GM19463 (cell line): Measurements from ENCODE around the gene MAP3K7CL.

Experiments used
- ATAC-seq: cut with Tn5 transposase; IDR thresholded peaks from one replicate; pipeline ENCODE4 v1.9.1; 2021; ENCODE audit warnings: mild to moderate bottlenecking, moderate library complexity; ENCODE audit not compliant: unreplicated experiment

Gene MAP3K7CL, protein sequence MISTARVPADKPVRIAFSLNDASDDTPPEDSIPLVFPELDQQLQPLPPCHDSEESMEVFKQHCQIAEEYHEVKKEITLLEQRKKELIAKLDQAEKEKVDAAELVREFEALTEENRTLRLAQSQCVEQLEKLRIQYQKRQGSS

DNA sequence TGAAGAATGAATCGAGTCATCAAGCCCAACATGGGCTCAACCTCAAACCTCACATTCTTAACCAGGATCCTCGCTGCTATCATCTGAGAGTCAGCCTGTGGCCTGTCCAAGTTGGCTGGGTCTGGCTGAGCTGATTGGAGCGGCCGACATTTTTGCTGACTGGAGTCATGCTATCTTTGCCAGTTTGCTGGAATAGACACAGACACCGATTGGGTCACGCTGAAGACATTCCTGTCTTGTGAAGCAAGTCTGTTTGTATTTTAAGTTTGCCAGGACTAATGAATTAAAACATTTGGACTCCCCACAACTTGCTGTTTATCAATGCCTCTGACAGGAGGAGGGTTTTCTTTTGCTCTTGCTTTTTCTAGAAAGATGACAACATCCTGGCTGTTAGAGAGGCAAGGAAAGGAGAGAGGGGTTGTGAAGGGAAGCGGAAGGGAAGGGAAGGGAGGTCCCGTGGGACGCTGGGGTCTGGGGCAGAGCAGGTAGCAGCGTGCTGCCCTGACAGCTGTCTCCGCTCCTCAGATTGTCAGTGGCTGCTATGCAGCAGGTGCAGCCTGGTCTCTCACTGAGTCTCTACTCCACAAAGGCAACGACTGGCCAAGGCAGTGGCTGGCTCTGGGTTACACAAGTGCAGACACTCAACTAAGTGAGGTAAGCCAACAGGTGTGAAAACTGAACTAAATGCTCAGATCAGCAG, at the start of gene MAP3K7CL:
TSS of gene MAP3K7CL (plus strand) at position 375 of the 700 bp plus-strand sequence. CDS start 2,701 bp downstream, outside the sequence.
- ATAC-seq: no peak

DNA sequence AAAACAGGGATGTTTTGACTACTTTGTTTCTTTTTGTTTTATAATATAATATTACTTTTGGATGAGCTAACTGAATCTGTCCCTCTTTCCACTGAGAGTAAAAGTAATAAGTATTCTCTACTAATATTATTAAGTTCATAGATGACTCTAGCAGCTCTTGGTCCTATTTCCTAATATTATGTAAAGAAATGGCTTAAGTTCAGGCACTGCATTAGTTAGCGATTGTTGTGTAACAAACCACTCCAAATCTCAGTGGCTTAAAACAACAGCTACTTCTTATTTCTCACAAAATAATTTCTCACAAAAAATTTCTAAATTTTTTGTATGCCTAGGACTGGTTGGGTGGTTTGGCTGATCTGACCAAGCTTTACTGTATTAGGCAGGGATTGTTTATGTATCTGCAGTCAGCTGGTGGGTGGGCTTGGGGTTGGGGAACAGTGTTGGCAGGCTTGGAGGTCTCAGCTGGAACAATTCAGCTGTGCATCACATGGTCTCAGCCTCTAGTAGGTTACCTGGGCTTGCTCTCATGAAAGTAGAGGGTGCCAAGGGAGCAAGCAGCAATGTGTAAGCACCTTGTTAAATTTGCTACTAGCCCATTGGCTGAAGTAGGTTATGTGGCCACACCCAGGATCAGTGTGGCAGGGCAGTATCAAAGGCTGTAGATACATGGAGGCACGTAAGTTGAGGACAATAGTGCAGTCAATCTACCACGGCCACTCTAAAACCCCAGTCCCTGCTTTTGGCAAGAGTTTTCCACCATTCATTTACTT, 48.2 kb upstream of the MAP3K7CL start:
- no peak for ATAC-seq

DNA sequence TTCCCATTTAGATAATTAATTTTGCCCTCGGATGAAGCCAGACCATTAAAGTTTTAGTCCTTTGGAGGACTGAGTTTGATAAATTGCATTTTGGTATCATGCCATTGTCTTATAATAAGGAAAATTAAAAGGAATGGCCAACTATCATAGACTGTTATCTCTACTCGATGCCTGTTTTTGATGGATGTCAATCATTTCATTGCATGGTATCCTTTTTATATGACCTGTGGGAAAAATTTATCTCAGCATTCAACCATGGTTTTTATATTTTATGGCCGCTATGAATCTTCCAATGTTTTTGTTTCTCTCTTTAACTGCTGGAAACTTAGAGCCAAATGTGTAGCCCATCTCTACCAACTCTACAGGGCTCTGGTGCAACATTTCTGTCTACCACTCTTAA, 47.1 kb upstream of the MAP3K7CL start:
- ATAC-seq: no peak

DNA sequence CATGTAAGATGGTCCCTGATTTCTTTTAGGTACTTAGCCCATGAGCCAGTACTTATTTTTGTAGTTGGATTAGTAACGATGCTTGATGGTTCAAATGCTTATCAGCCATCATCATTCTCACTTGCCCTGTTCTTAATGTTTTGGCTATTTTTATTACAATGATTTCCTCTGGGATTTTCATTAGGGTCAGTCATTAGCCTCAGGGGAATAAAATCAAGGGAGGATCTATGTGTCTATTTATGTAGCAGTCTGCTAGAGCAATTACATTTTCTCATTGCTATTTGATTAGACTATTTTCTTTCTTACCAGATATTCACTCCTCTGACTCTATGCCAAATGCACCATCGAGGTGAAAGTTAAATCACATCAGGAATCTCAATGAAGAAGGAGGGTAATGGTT, 46.1 kb upstream of the MAP3K7CL start:
- ATAC-seq: no peak

DNA sequence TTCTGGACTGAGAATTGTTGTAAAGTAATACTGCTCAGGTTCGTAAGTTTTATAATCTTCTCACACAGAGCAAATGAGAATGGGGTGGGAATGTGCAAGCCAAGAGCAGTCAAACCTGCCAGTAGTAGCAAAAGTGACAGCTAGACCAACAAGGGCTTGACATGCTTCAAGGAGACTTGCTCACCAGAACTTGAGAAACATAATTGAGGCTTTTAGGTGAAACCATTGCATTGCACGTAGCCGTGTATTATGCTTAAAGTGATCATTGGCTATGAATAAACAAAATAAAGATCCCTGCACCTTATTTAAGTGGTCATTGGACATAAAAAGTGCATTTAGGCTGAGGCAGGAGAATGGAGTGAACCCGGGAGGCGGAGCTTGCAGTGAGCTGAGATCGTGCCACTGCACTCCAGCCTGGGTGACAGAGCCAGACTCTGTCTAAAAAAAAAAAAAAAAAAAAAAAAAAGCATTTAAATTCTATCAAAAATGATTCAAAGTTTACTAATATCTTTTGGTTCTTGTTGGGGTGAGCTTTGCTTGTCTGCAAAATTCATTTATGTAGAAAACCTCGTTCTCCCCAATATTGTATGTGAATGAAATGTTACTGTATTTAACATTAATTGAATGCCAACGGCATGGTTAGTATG, 45.2 kb upstream of the MAP3K7CL start:
- ATAC-seq: no peak

DNA sequence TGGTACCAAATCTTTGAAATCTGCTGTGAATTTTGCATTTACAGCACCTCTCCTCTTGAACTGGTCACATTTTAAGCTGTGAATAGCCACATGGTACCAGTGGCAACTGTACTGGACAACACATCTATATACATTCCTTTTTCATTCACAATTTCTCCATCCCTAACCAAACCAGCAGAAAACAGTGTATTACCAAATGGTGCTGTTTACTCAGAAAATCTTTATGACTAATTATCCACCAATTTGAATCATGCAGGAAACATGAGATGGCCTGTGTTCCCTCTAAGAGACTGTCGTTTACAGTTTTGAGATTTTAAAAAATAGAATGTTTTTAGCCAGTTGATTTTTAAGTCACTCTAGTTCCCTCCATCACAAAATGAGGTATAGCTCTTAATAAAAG, 39.4 kb upstream of the MAP3K7CL start:
- no peak for ATAC-seq

DNA sequence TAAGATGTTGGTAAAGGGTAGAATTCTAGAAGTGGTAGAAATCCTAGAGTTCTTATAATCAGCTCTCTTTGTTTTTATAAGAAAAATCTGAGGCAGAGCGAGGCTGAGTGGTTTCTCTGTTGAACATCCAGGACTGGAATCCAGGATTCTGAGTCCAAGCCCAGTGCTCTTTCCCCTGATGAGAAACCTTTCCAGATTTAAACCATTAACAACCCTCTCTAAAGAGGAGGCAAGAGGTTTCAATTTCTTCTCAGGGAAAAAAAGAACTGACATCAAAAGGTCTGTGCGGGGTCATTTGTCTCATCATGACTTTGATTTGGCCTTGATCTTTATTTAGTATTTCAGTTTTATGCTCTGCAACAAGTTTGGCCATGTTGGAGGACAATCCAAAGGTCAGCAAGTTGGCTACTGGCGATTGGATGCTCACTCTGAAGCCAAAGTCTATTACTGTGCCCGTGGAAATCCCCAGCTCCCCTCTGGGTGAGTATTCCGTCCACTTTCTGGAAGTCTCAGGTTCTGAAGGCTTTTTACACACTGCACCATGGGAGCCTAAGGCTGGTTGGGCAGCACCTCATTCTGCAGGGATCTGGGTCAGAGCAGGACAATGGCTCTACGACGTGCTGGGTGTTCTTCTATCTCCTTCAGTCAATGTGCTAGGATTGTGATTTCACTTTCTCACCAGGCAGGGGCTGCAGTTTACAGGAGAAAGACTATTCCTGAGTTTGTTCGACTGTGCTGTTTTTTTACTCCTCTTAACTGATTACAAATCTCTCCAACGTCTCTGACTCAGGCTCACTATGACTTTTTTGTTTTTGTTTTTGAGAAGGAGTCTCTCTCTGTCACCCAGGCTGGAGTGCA, 38.1 kb upstream of the MAP3K7CL start:
- ATAC-seq: no peak

DNA sequence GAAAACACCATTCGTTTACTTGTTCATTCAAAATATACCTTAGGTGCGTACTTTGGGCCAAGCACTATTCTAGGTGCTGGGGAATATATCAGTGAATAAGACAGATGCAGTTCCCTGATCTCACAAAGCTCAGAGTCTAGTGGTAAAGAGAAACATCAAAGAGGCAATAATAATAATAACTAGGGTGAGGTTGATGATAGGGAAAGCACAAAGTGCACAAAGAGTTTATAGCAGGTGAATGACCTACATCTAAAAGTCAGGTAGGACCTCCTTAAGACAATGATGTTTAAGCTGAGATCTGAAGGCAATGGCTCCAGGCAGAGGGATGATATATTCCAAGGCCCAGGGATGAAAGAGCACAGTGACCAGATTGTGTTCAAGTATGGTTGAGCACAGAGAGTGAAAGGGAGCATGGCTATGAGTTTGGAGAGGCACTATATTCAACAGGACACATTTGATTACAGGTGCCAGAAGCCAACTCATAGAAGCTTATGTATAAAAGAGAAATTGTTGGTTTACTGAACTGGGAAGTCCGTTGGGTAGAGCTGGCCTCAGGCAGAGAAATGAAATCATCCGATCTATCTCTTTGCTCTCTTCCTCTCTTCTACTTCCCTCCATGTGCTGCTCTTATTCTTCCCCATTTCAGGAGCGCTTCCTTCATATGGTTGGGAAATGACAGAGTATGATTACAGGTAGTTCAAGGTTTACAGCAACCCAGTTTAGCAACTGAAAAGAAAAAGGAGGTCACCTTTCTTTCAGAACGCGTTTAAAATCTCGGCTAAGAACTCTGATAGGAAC, 34.0 kb upstream of the MAP3K7CL start:
- no peak for ATAC-seq

DNA sequence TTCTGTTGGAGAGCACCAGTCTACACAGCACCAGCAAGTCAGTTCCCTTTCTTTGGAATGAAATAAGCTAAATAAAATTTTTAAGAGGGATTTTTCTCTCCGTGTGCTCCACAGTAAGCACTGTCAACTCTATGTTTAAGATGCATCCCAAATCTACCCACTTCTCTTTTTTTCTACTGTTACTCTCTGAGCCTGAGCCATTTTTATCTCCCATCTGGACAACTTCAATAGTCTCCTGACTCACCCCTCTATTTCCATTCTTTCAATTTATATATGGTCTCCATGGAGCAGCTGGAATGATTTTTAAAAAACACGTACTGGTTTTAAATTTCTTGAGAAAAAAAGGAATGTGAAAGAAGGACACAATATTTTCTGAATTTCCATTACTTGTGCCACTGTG, 32.3 kb upstream of the MAP3K7CL start:
- ATAC-seq: no peak

DNA sequence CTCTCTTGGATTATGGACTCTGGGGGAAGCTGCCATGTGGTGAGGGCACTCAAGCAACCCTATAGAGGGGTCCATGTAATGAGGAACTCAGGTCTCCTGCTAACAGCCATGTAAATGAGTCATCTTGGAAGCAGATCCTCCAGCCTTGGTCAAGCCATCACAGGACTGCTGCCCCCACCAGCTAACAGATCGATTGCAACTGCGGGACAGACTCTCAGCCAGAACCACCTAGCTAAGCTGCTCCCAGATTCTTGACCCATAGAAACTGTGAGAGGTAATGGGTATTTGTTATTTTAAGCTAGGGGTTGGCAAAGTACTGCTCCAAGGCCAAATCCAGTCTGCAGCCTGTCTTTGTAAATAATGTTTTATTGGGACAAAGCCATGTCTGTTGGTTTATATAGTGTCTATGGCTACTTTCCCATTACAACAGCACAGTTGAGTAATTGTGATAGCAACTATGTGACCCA, 27.6 kb upstream of the MAP3K7CL start:
- no peak for ATAC-seq

DNA sequence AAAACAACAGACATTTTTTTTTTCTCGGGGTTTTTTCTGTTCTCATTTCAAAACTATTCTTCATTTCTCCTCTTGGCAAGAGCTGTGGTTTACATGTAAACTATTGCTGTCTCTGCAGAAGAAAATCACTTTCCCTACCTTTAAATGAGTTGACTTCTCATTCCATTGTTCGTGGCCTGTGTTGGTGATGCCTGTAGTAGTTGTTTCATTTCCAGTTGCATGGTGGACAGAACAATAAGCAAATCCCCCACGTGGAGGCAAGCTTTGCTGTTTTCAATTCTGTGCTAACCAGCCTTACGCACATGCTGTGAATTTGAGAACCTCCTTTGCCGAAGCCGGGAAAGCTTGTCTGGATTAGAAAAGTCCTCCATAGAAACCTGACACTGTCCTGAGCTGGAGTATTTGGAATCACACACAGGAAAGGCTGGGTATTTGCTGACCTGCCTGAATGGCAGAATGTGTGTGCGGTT, 26.2 kb upstream of the MAP3K7CL start:
- ATAC-seq: no peak

DNA sequence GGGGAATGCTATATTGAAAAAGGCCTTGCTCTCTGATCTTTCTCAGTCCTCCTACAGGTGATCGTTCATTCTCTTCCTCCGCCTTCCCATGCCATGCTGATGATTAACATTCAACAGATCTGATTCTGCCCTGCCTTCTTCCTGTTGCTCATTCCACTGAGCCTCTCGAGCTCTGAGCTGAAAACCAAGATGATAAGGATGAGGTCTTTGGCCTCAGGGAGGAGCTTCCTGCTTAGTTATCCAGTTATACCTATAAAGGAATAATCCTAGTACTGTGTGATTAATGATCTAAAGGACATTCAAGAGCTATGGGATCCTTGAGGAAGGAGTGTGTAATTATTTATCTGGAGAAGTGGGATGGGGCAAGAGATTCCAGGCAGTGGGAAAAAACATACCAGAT, 25.2 kb upstream of the MAP3K7CL start:
- ATAC-seq: no peak

DNA sequence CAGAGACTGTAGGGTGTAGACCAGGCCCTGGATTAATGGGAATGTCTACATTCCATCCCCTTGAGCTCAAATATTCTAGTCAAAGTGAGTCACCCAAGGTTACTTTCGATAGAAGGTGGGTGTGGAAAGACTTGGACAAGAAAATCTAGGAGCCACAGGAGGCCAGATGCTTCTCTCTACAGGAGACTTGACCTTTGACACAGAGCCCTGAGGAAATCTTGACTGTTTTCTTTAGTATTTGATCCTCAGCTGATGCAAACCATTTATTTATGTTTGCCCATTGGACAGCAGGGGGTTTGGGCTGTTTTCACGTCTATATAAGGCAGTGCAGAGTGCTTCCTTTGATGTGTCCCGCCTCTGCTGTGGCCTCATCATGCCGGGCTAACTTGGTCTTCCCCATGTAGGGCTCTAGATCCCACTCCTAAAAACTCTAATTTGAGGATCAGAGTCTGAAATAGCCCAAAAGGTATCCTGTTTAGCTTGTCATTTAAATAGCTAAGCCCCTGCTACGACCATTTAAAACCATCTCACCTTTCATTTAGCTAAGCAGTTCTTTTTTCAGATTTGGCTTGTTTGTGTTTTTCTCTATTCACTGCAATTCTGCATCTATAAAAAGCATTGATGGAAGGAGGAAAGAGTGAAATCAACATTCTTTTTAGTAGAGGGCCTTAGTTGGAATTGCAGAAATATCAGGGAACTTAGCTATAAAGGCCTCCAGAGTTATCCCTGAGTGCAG, 15.5 kb upstream of the MAP3K7CL start:
- ATAC-seq: no peak

DNA sequence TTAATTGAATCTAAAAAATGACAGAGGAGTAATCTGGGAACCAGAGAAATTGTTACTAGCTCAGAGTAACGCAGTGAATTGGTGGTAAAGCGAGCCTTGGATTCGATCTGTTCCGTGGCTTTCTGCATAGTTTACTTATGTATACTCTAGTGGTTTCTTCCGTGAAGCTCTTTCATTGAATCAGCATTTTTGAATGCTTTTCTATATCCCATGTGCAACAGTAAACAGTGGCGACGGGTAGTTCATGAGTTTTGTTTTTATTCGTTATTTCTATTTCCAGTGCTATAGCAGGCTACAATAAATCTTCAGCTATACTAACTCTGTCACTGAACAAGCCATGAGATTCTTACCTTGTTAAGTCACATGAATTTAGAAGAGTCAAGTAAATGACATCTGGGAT, 14.5 kb upstream of the MAP3K7CL start:
- ATAC-seq: no peak

DNA sequence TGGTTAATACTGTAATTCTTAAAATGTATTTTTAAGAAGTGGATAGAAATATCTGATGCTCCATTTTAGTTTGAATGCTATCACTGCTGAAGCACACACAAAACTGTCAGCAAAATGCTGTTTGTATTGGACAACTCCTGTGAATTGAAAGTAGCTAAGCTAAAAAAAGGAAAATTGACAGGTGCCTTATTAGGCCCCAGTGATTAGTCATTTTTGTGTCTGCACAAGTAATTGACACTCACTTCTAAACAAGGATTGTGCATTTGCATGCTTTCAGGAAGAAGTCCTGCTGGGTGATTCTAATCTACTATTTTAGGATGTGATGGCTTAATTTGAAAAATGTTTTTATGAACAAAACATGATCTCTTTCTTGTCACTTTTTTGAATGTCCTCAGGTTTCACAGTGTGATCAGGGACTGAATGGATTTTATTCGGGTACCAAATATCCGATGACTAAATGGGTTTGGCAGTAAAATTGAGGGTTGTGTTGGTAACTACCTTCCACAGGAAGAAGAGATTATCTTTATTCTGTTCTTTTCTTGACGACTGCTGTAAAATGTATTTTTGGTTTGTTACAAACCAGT, 13.0 kb upstream of the MAP3K7CL start:
- peak; percentile 52 for ATAC-seq

DNA sequence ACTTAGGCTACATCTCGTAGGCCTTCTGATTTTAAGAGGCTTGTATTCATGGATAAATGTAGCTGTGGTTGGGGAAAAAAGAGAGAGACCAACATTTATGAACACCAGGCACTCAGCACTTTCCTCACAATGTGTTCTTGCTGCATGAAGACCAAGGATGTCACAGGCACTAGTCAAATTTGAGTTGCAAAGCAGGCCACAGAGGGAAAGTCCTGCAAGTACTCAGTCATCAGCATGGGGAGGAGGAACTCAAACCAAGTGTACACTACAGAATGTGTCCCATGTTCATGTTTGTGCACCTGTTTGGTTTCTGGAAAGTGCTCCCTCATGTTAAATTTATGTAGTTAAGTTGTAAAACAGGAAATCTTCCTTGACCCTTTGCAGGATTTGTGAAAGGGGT, 8.7 kb upstream of the MAP3K7CL start:
- ATAC-seq: peak; percentile 75

DNA sequence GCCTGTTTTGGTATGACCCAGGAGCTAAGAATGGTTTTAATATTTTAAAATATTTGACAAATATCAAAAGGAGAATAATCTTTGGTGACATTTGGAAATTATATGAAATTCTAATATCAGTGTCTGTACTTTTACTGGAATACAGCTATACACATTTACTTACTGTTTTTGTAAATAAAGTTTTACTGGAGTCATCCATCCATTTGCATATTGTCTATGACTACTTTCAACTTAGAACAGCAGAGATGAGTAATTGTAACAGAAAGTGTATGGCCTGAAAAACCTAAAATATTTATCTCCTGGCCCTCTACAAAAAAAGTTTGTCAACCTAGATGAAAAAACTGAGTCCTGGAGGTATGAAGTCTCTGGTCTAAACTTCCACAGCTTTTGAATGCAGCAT, 5.8 kb upstream of the MAP3K7CL start:
- ATAC-seq: no peak

DNA sequence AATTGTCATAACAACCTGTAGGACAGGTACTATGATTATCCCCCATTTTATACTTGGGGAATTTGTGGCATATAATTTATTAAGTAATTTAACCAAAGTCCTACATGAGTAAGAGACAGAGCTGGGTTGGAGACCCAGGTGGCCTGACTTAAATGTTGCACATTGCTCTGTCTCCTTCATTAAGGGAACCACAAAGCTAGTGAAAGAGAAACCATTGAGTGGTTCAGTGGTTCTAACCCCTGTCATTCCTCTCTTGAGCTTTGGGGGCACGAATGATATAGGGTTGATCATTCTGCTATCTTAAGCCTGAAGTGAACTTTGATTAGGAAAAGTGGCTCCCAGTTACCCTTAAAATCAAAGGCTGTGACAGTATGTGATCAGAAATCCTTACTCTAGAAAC, 5.3 kb upstream of the MAP3K7CL start:
- peak; percentile 72 for ATAC-seq

DNA sequence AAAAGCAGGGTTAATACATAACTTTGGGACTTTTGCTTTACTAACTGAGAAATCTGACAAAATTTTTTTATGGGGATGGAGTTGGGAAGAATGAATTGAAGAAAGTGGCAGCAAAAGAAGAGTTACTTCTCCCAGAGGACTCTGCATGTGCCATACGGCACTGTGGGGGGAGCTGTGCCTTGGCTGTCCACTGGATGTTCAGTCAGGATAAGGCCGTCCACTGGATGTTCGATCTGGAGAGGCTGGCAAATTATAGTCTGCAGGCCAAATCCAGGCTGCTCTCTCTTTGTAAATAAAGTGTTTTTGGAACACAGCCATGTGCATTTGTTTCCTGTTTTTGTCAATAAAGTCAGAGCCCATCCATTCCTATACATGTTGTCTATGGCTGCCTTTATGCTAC, 4.5 kb upstream of the MAP3K7CL start:
- ATAC-seq: no peak
